ENCODE measurements around the gene FBXL13. TPM values are rescaled to one million over a fixed set of nuclear protein-coding genes. Genes with fewer than 3 reads are reported as not detected.
"Not testable (repeated sequence)": the region's sequence is repeated elsewhere in the genome, so short reads cannot be mapped to it uniquely, and the experiment has no call there.

The FBXL13 gene
- total and polyA plus RNA-seq, 5 donors: 0.07 to 1.3 (median 0.68) TPM

DNA sequence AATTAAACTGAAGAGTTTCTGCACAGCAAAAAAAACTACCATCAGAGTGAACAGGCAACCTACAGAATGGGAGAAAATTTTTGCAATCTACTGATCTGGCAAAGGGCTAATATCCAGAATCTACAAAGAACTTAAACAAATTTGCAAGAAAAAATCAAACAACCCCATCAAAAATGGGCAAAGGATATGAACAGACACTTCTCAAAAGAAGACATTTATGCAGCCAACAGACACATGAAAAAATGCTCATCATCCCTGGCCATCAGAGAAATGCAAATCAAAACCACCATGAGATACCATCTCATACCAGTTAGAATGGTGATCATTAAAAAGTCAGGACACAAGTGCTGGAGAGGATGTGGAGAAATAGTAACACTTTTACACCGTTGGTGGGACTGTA, 53.1 kb downstream of the FBXL13 start:
- H3K27ac ChIP-seq (ENCODE audit: low read length); H3K4me3 ChIP-seq (ENCODE audit: low read length); H3K9me3 ChIP-seq (ENCODE audit: control insufficient read depth, low read length); H3K27me3 ChIP-seq (ENCODE audit: control insufficient read depth, insufficient read depth); ATAC-seq; intact Hi-C loops (cut with DNase I); DNase-seq; H3K4me1 ChIP-seq (ENCODE audit: control insufficient read depth, insufficient read depth, low read length): not testable (repeated sequence)
- 98% methylated on average over 1 of the region's 1 CpG for WGBS

DNA sequence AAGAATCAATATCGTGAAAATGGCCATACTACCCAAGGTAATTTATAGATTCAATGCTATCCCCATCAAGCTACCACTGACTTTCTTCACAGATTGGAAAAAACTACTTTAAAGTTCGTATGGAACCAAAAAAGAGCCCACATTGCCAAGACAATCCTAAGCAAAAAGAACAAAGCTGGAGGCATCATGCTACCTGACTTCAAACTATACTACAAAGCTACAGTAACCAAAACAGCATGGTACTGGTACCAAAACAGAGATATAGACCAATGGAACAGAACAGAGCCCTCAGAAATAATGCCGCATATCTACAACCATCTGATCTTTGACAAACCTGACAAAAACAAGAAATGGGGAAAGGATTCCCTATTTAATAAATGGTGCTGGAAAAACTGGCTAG, 53.7 kb downstream of the FBXL13 start:
- intact Hi-C loops (cut with DNase I); H3K9me3 ChIP-seq (ENCODE audit: control insufficient read depth, low read length); H3K27ac ChIP-seq (ENCODE audit: low read length); H3K4me1 ChIP-seq (ENCODE audit: control insufficient read depth, insufficient read depth, low read length); DNase-seq; ATAC-seq; H3K27me3 ChIP-seq (ENCODE audit: control insufficient read depth, insufficient read depth); H3K4me3 ChIP-seq (ENCODE audit: low read length): not testable (repeated sequence)
- WGBS: 80% methylated on average over 2 of the region's 3 CpGs

DNA sequence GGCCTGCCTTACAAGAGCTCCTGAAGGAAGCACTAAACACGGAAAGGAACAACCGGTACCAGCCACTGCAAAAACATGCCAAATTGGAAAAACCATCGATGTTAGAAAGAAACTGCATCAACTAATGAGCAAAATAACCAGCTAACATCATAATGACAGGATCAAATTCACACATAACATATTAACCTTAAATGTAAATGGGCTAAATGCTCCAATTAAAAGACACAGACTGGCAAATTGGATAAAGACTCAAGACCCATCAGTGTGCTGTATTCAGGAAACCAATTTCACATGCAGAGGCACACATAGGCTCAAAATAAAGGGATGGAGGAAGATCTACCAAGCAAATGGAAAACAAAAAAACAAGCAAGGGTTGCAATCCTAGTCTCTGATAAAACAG, 56.3 kb downstream of the FBXL13 start:
- H3K4me3 ChIP-seq (ENCODE audit: low read length); H3K4me1 ChIP-seq (ENCODE audit: control insufficient read depth, insufficient read depth, low read length); DNase-seq; H3K27me3 ChIP-seq (ENCODE audit: control insufficient read depth, insufficient read depth); H3K27ac ChIP-seq (ENCODE audit: low read length); ATAC-seq; H3K9me3 ChIP-seq (ENCODE audit: control insufficient read depth, low read length); intact Hi-C loops (cut with DNase I): not testable (repeated sequence)
- WGBS: 92% methylated on average over 3 of the region's 3 CpGs

DNA sequence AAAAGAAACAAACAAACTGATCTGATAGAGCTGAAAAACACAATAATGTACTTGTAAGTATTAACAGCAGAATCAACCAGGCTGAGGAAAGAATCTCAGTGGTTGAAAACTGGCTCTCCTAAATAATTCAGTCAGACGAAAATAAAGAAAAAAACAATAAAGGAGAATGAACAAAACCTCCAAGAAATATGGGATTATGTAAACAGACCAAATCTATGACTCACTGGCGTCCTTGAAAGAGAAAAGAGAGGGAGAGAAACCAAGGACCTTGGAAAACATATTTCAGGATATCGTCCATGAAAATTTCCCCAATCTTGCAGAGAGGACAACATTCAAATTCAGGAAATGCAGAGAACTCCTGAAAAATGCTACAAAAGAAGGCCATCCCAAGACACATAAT, 62.9 kb downstream of the FBXL13 start:
- intact Hi-C loops (cut with DNase I): no loop called here
- Histone ChIP-seq H3K27me3 (ENCODE audit: control insufficient read depth, insufficient read depth) (no peaks in the 10 kb centered on the region), H3K9me3 (ENCODE audit: control insufficient read depth, low read length) (no peaks in the 10 kb centered on the region), H3K27ac (ENCODE audit: low read length) (no peak overlapping the region), H3K4me1 (ENCODE audit: control insufficient read depth, insufficient read depth, low read length) (no peaks in the 10 kb centered on the region), H3K4me3 (ENCODE audit: low read length) (no peak overlapping the region)
- WGBS: 55% methylated on average over 3 of the region's 3 CpGs
- DNase-seq (no peak), ATAC-seq (no peak)

- intact Hi-C loops (cut with DNase I): no loop called here
- Histone ChIP-seq H3K4me1 (ENCODE audit: control insufficient read depth, insufficient read depth, low read length) (no peaks in the 10 kb centered on the region), H3K4me3 (ENCODE audit: low read length) (no peak overlapping the region), H3K27ac (ENCODE audit: low read length) (no peak overlapping the region), H3K9me3 (ENCODE audit: control insufficient read depth, low read length) (no peaks in the 10 kb centered on the region), H3K27me3 (ENCODE audit: control insufficient read depth, insufficient read depth) (no peaks in the 10 kb centered on the region)
- no peak for ATAC-seq
- DNase-seq: no peak
- 76% methylated on average over 1 of the region's 1 CpG for WGBS
These were observed 64.4 kb downstream of the FBXL13 start for GRCh38 chr7:103010211-103010610.

DNA sequence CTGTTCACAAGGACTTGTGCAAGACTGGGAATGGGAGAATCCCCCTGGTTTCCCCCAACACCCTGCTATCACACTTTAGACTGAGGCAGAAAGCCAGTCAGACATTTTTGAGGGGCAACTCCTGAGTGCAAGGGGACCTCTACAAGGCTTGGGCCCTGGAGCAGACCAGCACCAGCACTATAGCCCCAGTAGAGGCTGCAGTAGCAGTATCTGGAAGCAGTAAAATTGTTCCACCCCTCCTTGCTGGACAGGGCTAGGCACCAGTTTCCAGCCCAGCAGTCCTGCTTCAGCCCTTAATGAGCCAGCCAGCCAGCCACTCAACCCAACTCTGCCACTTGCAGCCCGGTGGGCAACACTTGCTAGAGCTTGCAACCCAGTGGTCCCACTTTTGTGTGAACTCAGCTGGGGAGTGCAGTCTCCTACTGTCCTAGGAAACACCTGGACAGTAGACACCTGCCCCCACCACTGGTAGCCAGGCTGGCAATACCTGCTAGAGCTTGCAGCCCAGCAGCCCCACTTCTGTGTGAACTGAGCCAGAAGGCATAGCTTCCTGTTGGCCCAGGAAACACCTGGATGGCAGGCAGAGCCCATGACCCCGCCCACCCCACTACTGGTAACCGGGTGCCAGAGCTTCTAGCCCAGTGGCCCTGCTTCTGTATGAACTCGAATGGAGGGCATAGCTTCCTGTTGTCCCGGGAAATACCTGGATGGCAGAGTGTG, 65.0 kb downstream of the FBXL13 start:
- 69% methylated on average over 5 of the region's 5 CpGs for WGBS
- Histone ChIP-seq H3K4me1 (ENCODE audit: control insufficient read depth, insufficient read depth, low read length) (no peaks in the 10 kb centered on the region), H3K9me3 (ENCODE audit: control insufficient read depth, low read length) (no peaks in the 10 kb centered on the region), H3K27me3 (ENCODE audit: control insufficient read depth, insufficient read depth) (no peaks in the 10 kb centered on the region), H3K27ac (ENCODE audit: low read length) (no peak overlapping the region), H3K4me3 (ENCODE audit: low read length) (no peak overlapping the region)
- DNase-seq: no peak
- intact Hi-C loops (cut with DNase I): no loop called here
- ATAC-seq: no peak

DNA sequence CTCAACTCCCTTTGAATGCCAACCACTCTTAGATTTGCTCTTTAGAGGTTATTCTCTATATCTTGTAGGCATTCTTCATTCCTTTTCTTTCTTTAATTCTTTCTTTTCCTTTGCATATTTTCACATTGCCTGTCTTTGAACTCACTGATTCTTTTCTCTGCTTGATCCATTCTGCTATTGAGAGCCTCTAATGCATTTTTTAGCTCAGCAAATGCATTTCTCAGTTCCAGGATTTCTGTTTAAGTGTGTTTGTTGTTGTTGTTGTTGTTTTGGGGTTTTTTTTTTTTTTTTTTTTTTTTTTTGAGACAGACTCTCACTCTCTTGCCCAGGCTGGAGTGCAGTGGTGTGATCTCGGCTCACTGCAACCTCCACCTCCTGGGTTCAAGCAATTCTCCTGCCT, 71.6 kb downstream of the FBXL13 start:
- Histone ChIP-seq H3K27me3 (ENCODE audit: control insufficient read depth, insufficient read depth) (no peaks in the 10 kb centered on the region), H3K27ac (ENCODE audit: low read length) (no peak overlapping the region), H3K4me1 (ENCODE audit: control insufficient read depth, insufficient read depth, low read length) (no peaks in the 10 kb centered on the region), H3K4me3 (ENCODE audit: low read length) (no peak overlapping the region), H3K9me3 (ENCODE audit: control insufficient read depth, low read length) (no peaks in the 10 kb centered on the region)
- intact Hi-C loops (cut with DNase I): no loop called here
- WGBS: 86% methylated on average over 1 of the region's 1 CpG
- DNase-seq (no peak), ATAC-seq (no peak)

GRCh38 chr7:103001210-103001609, 73.4 kb downstream of the FBXL13 start:
- 88% methylated on average over 2 of the region's 2 CpGs for WGBS
- no peaks in the 10 kb centered on the region for H3K9me3 ChIP-seq (ENCODE audit: control insufficient read depth, low read length)
- intact Hi-C loops (cut with DNase I): no loop called here
- DNase-seq (no peak), ATAC-seq (no peak)
- H3K27ac ChIP-seq (ENCODE audit: low read length): no peak overlapping the region
- no peaks in the 10 kb centered on the region for H3K27me3 ChIP-seq (ENCODE audit: control insufficient read depth, insufficient read depth)
- no peaks in the 10 kb centered on the region for H3K4me1 ChIP-seq (ENCODE audit: control insufficient read depth, insufficient read depth, low read length)
- no peak overlapping the region for H3K4me3 ChIP-seq (ENCODE audit: low read length)

GRCh38 chr7:102996957-102997356, 77.6 kb downstream of the FBXL13 start:
- WGBS: 92% methylated on average over 5 of the region's 5 CpGs
- ATAC-seq: no peak
- Histone ChIP-seq H3K9me3 (ENCODE audit: control insufficient read depth, low read length) (no peaks in the 10 kb centered on the region), H3K4me3 (ENCODE audit: low read length) (no peak overlapping the region), H3K27me3 (ENCODE audit: control insufficient read depth, insufficient read depth) (no peaks in the 10 kb centered on the region), H3K27ac (ENCODE audit: low read length) (no peak overlapping the region), H3K4me1 (ENCODE audit: control insufficient read depth, insufficient read depth, low read length) (peaks cover 3% of the 10 kb centered on the region)
- DNase-seq: no peak
- intact Hi-C loops (cut with DNase I): no loop called here

DNA sequence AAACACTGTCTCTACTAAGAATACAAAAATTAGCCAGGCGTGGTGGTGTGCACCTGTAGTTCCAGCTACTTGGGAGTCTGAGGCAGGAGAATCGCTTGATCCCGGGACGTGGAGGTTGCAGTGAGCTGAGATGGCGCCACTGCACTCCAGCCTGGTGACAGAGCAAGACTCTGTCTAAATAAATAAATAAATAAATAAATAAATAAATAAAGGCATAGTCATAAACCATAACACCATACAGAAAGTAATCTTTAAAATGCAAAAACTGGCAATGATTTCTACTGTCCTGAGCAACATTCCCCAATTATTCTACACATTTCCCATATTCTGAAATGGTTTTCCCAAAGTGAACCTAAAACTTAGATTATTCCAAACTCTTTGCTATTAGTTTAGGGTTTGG, 79.0 kb downstream of the FBXL13 start:
- 98% methylated on average over 5 of the region's 5 CpGs for WGBS
- intact Hi-C loops (cut with DNase I): not testable (repeated sequence)

DNA sequence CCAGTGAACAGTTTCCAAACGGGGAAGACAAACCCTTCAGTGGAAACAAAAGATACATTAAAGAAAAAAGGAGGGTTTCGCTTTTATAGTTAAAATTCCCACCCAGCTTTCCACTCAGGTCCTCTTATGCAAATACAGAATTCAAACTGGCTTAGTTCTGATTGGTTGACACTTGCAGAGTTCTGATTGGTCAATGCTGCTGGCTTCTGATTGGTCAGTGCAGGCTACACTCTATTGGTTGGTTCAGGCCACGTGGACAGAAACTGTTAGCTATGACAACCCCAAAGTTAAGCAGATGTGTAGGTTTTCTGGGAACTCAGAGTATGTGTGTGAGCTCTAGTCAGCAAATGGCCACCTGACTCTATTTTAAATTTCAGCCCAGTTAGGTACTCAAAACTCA, 80.0 kb downstream of the FBXL13 start:
- Histone ChIP-seq H3K9me3 (ENCODE audit: control insufficient read depth, low read length) (no peaks in the 10 kb centered on the region), H3K27ac (ENCODE audit: low read length) (no peak overlapping the region), H3K27me3 (ENCODE audit: control insufficient read depth, insufficient read depth) (no peaks in the 10 kb centered on the region), H3K4me3 (ENCODE audit: low read length) (no peak overlapping the region), H3K4me1 (ENCODE audit: control insufficient read depth, insufficient read depth, low read length) (peaks cover 3% of the 10 kb centered on the region)
- WGBS: 78% methylated on average over 3 of the region's 3 CpGs
- intact Hi-C loops (cut with DNase I): no loop called here
- no peak for ATAC-seq
- DNase-seq: no peak

More for the DNA sequence above, 79.0 kb downstream of the FBXL13 start:
- H3K27me3 ChIP-seq (ENCODE audit: control insufficient read depth, insufficient read depth); DNase-seq; ATAC-seq; H3K27ac ChIP-seq (ENCODE audit: low read length); H3K9me3 ChIP-seq (ENCODE audit: control insufficient read depth, low read length); H3K4me3 ChIP-seq (ENCODE audit: low read length); H3K4me1 ChIP-seq (ENCODE audit: control insufficient read depth, insufficient read depth, low read length): not testable (repeated sequence)

- Histone ChIP-seq H3K4me1 (ENCODE audit: control insufficient read depth, insufficient read depth, low read length) (peaks cover 5% of the 10 kb centered on the region), H3K27me3 (ENCODE audit: control insufficient read depth, insufficient read depth) (no peaks in the 10 kb centered on the region), H3K4me3 (ENCODE audit: low read length) (no peak overlapping the region), H3K9me3 (ENCODE audit: control insufficient read depth, low read length) (no peaks in the 10 kb centered on the region), H3K27ac (ENCODE audit: low read length) (no peak overlapping the region)
- DNase-seq (no peak), ATAC-seq (no peak)
- 22% methylated on average over 1 of the region's 1 CpG for WGBS
- intact Hi-C loops (cut with DNase I): no loop called here
These were observed 80.9 kb downstream of the FBXL13 start for GRCh38 chr7:102993718-102994029.
